ENCODE data around the gene FAM50A.

The FAM50A gene

GRCh38 chrX:154417157-154417556 is 26.8 kb upstream of the FAM50A start:
- DNase-seq: no peak

GRCh38 chrX:154419189-154419588 is 24.8 kb upstream of the FAM50A start:
- no peak for DNase-seq

GRCh38 chrX:154419688-154420401 is 24.1 kb upstream of the FAM50A start:
- DNase-seq: no peak

- DNase-seq: no peak
These were observed 23.6 kb upstream of the FAM50A start for GRCh38 chrX:154420402-154420756.

- DNase-seq: no peak
These were observed 16.8 kb upstream of the FAM50A start for GRCh38 chrX:154426916-154427770.

GRCh38 chrX:154428176-154429171 is 15.5 kb upstream of the FAM50A start, which contains the start of gene ATP6AP1:
Gene ATP6AP1 (plus strand): TSS chrX:154428677. CDS start chrX:154428693, 16 bp downstream.
- peak; percentile 95 for DNase-seq

- no peak for DNase-seq
These were observed 14.2 kb upstream of the FAM50A start for GRCh38 chrX:154429711-154430110.

GRCh38 chrX:154430479-154430878 is 13.5 kb upstream of the FAM50A start:
- DNase-seq: no peak

GRCh38 chrX:154430916-154431315 is 13.0 kb upstream of the FAM50A start:
- DNase-seq: no peak

GRCh38 chrX:154431341-154431740 is 12.6 kb upstream of the FAM50A start:
- no peak for DNase-seq

GRCh38 chrX:154432210-154432609 is 11.7 kb upstream of the FAM50A start:
- no peak for DNase-seq

GRCh38 chrX:154433605-154434004 is 10.3 kb upstream of the FAM50A start:
- no peak for DNase-seq

GRCh38 chrX:154434394-154435168 is 9.4 kb upstream of the FAM50A start:
- DNase-seq: no peak

- no peak for DNase-seq
These were observed 8.7 kb upstream of the FAM50A start for GRCh38 chrX:154435171-154435733.

- peak; percentile 53 for DNase-seq
These were observed 7.5 kb upstream of the FAM50A start for GRCh38 chrX:154436374-154436982.

- peak; percentile 53 for DNase-seq
These were observed 6.8 kb upstream of the FAM50A start, which contains the start of gene GDI1 for GRCh38 chrX:154436983-154437752. Gene GDI1 (plus strand): TSS chrX:154437154. CDS start chrX:154437255, 101 bp downstream.

GRCh38 chrX:154437971-154438893 is 5.7 kb upstream of the FAM50A start:
- no peak for DNase-seq

GRCh38 chrX:154439841-154440240 is 4.1 kb upstream of the FAM50A start:
- no peak for DNase-seq
